ENCODE data around the gene AIDA. TPM values are rescaled to one million over a fixed set of nuclear protein-coding genes. Genes with fewer than 3 reads are reported as not detected.
"Not testable (repeated sequence)": the region's sequence is repeated elsewhere in the genome, so short reads cannot be mapped to it uniquely, and the experiment has no call there.

The AIDA gene
- total RNA-seq, 1 donor from 2014 or later = 74.5 TPM

DNA sequence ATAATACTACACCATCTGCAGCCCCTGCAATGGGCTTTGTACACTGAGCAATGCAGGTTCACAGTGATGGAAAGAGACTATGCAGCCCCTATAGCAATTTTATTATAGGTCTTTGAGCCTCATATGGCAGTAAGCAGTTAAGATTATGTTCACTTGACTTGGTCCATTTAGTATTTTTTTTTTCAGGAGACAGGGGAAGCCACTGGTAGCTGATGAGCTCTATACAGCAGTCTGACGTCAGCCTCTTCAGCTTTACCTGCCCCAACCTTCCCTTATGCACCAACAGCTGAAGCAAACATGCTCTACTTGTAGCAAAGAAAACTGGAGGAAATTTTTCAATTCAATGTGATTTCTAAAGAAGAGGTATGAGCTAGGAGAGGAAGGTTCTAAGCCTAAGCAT is 32.2 kb downstream of the AIDA start:
- no peaks in the 10 kb centered on the region for H3K9me3 Mint-ChIP-seq (ENCODE audit: low read depth)
- H3K27ac Mint-ChIP-seq (ENCODE audit: unreplicated experiment) = no peak overlapping the region
- H3K4me3 Mint-ChIP-seq (ENCODE audit: unreplicated experiment) = no peak overlapping the region
- H3K27me3 Mint-ChIP-seq (ENCODE audit: low read depth) = no peaks in the 10 kb centered on the region
- TF ChIP-seq CTCF (IDR thresholded peaks at IDR 0.05) = no peak
- peaks cover 10% of the 10 kb centered on the region for H3K36me3 Mint-ChIP-seq (ENCODE audit: low read depth)
- DNase-seq (ENCODE audit: low spot score) = no peak
- no peaks in the 10 kb centered on the region for H3K4me1 Mint-ChIP-seq (ENCODE audit: low read depth)

GRCh38 chr1:222670110-222670509 is 42.2 kb downstream of the AIDA start:
- no peaks in the 10 kb centered on the region for H3K27me3 Mint-ChIP-seq (ENCODE audit: low read depth)
- H3K4me1 Mint-ChIP-seq (ENCODE audit: low read depth) = no peaks in the 10 kb centered on the region
- peaks cover 29% of the 10 kb centered on the region for H3K36me3 Mint-ChIP-seq (ENCODE audit: low read depth)
- TF ChIP-seq CTCF (IDR thresholded peaks at IDR 0.05) = no peak
- H3K4me3 Mint-ChIP-seq (ENCODE audit: unreplicated experiment) = no peak overlapping the region
- DNase-seq (ENCODE audit: low spot score) = no peak
- H3K27ac Mint-ChIP-seq (ENCODE audit: unreplicated experiment) = no peak overlapping the region
- no peaks in the 10 kb centered on the region for H3K9me3 Mint-ChIP-seq (ENCODE audit: low read depth)

- H3K36me3 Mint-ChIP-seq (ENCODE audit: low read depth) = peaks cover 27% of the 10 kb centered on the region
- H3K27me3 Mint-ChIP-seq (ENCODE audit: low read depth); H3K4me1 Mint-ChIP-seq (ENCODE audit: low read depth); H3K9me3 Mint-ChIP-seq (ENCODE audit: low read depth); DNase-seq (ENCODE audit: low spot score); H3K27ac Mint-ChIP-seq (ENCODE audit: unreplicated experiment); H3K4me3 Mint-ChIP-seq (ENCODE audit: unreplicated experiment): not testable (repeated sequence)
Measured at GRCh38 chr1:222669107-222669506, 43.2 kb downstream of the AIDA start.

DNA sequence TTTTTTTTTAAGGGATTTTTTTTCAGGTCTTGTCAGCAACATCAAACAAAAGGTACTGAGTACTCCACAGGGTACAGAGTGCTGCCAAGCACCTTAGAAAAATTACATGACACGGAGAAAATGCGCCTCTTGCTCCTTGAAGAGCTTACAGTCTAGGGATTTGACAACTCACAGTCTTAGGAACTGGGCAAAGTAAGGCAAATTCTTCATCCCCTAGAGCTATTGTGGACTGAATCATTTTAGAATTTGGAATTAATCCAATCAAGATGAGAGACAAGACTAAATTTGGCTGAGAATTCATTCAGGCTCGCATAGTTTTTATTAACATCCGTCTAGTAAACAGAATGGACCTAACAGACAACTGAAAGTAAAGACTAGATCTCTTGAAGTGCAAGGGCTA is 44.1 kb downstream of the AIDA start:
- DNase-seq (ENCODE audit: low spot score); H3K27ac Mint-ChIP-seq (ENCODE audit: unreplicated experiment); H3K4me3 Mint-ChIP-seq (ENCODE audit: unreplicated experiment); H3K9me3 Mint-ChIP-seq (ENCODE audit: low read depth); H3K4me1 Mint-ChIP-seq (ENCODE audit: low read depth); H3K27me3 Mint-ChIP-seq (ENCODE audit: low read depth): not testable (repeated sequence)
- peaks cover 25% of the 10 kb centered on the region for H3K36me3 Mint-ChIP-seq (ENCODE audit: low read depth)

DNA sequence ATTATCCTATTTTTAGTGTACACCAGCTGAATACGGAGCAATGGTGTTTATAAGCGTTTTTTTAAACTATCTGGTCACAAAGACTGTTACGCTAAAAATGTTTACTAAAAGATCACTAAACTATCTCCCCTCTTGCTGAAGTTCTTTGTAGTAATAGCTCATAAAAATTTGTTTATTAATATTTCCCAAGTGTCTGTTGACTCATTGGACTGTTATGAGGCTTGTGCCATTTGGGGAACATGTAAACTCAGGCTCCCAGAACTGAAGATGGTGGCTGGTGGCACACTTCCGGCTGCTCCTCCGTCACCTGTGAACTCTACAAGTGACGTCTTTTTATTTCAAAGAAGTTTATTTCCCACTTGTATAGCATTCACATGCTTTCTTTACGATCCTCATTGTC is 46.3 kb downstream of the AIDA start:
- DNase-seq (ENCODE audit: low spot score) = no peak
- no peak for TF ChIP-seq CTCF (IDR thresholded peaks at IDR 0.05)
- Mint-ChIP-seq H3K9me3 (ENCODE audit: low read depth) (no peaks in the 10 kb centered on the region), H3K27ac (ENCODE audit: unreplicated experiment) (no peak overlapping the region), H3K4me1 (ENCODE audit: low read depth) (no peaks in the 10 kb centered on the region), H3K36me3 (ENCODE audit: low read depth) (peaks cover 29% of the 10 kb centered on the region), H3K4me3 (ENCODE audit: unreplicated experiment) (no peak overlapping the region), H3K27me3 (ENCODE audit: low read depth) (no peaks in the 10 kb centered on the region)

- Mint-ChIP-seq H3K9me3 (ENCODE audit: low read depth) (no peaks in the 10 kb centered on the region), H3K4me3 (ENCODE audit: unreplicated experiment) (no peak overlapping the region), H3K27me3 (ENCODE audit: low read depth) (no peaks in the 10 kb centered on the region), H3K36me3 (ENCODE audit: low read depth) (peaks cover 37% of the 10 kb centered on the region), H3K27ac (ENCODE audit: unreplicated experiment) (no peak overlapping the region), H3K4me1 (ENCODE audit: low read depth) (no peaks in the 10 kb centered on the region)
- no peak for TF ChIP-seq CTCF (IDR thresholded peaks at IDR 0.05)
- DNase-seq (ENCODE audit: low spot score) = no peak
Measured at GRCh38 chr1:222663431-222663934, 48.8 kb downstream of the AIDA start.

Measured in chondrocyte (in vitro differentiated cells).